Neutrophil (primary cell): ENCODE results near the gene MAT2A.
A peak's percentile ranks its signal among the peaks of the same experiment; 100 is the strongest.

Source experiments
- H3K27ac ChIP-seq: fragments of 200-600 bp; sonication (generic); 2 replicates; pipeline ENCODE4 v1.5.1; 2016; ENCODE audit warnings: mild to moderate bottlenecking, moderate library complexity
- H3K27me3 ChIP-seq: fragments of 200-600 bp; sonication (generic); 2 replicates; pipeline ENCODE4 v1.6.0; 2016; ENCODE audit warnings: mild to moderate bottlenecking
- H3K36me3 ChIP-seq: fragments of 200-600 bp; sonication (generic); 2 replicates; pipeline ENCODE4 v1.5.1; 2017
- H3K4me1 ChIP-seq, 2 experiments: fragments of 200-600 bp in 1 of 2; sonication (generic) in 1 of 2; 1 replicate in 1 of 2; 2 replicates in 1 of 2; pipeline versions ENCODE4 v1.5.1 to v1.6.1; 2013 to 2016; ENCODE audit warnings: low read depth in 1 of 2, low read length in 1 of 2, mild to moderate bottlenecking in 1 of 2, moderate library complexity in 1 of 2; ENCODE audit not compliant: control insufficient read depth in 1 of 2, insufficient read depth in 1 of 2
- H3K4me3 ChIP-seq, 2 experiments: fragments of 200-600 bp in 1 of 2; sonication (generic) in 1 of 2; 1 replicate in 1 of 2; 2 replicates in 1 of 2; pipeline ENCODE4 v1.5.1; 2013 to 2016; ENCODE audit warnings: low read depth in 1 of 2, low read length in 1 of 2, mild to moderate bottlenecking in 1 of 2, moderate library complexity in 1 of 2
- H3K9me3 ChIP-seq: fragments of 200-600 bp; sonication (generic); 2 replicates; pipeline ENCODE4 v1.5.1; 2016
- CTCF ChIP-seq: fragments of 200-600 bp; sonication (generic); IDR thresholded peaks from 2 replicates; pipeline ENCODE4 v1.5.1; 2016; ENCODE audit warnings: antibody characterized with exemption

The MAT2A gene

GRCh38 chr2:85538507-85539360, at the start of gene MAT2A:
TSS of gene MAT2A (plus strand) at chr2:85539168. CDS start at chr2:85539288, 120 bp downstream.
- H3K27ac ChIP-seq, result peak within 1 kb of the TSS; percentile 94
- peaks cover 24% of the 10 kb centered on the region for H3K36me3 ChIP-seq
- H3K9me3 ChIP-seq, result no peaks in the 10 kb centered on the region
- H3K4me1 ChIP-seq, result peaks cover 67 to 72% of the 10 kb centered on the region in 2 experiments
- H3K27me3 ChIP-seq, result no peaks in the 10 kb centered on the region
- peak; percentile 35 for TF ChIP-seq CTCF
- peak within 1 kb of the TSS; percentile 81 to 98 for H3K4me3 ChIP-seq

GRCh38 chr2:85490861-85491755, 47.9 kb upstream of the MAT2A start:
- TF ChIP-seq CTCF, result no peak
- H3K9me3 ChIP-seq, result no peaks in the 10 kb centered on the region
- peak overlapping the region; percentile 30 for H3K27ac ChIP-seq
- peaks cover 21% of the 10 kb centered on the region for H3K36me3 ChIP-seq
- H3K27me3 ChIP-seq, result no peaks in the 10 kb centered on the region
- H3K4me1 ChIP-seq, result peaks cover under 1 to 6% of the 10 kb centered on the region in 2 experiments
- no peak overlapping the region for H3K4me3 ChIP-seq

GRCh38 chr2:85496436-85496835, 42.5 kb upstream of the MAT2A start:
- no peaks in the 10 kb centered on the region for H3K9me3 ChIP-seq
- TF ChIP-seq CTCF, result no peak
- no peaks in the 10 kb centered on the region for H3K27me3 ChIP-seq

GRCh38 chr2:85497944-85498630, 40.9 kb upstream of the MAT2A start:
- H3K9me3 ChIP-seq, result no peaks in the 10 kb centered on the region
- H3K27me3 ChIP-seq, result no peaks in the 10 kb centered on the region
- peak overlapping the region; percentile 89 for H3K27ac ChIP-seq
- H3K36me3 ChIP-seq, result peaks cover 6% of the 10 kb centered on the region
- H3K4me3 ChIP-seq, result peak overlapping the region; percentile 58 to 63
- no peak for TF ChIP-seq CTCF
- H3K4me1 ChIP-seq, result peaks cover 61 to 65% of the 10 kb centered on the region in 2 experiments

More at GRCh38 chr2:85496436-85496835, 42.5 kb upstream of the MAT2A start:
- no peak overlapping the region for H3K27ac ChIP-seq
- peaks cover 46 to 48% of the 10 kb centered on the region in 2 experiments for H3K4me1 ChIP-seq
- peaks cover 9% of the 10 kb centered on the region for H3K36me3 ChIP-seq
- H3K4me3 ChIP-seq, result no peak overlapping the region

- Histone ChIP-seq H3K36me3 (no peaks in the 10 kb centered on the region), H3K27me3 (no peaks in the 10 kb centered on the region), H3K4me3 (peak overlapping the region; percentile 58 to 63), H3K9me3 (no peaks in the 10 kb centered on the region), H3K27ac (peak overlapping the region; percentile 89), H3K4me1 (peaks cover 61 to 67% of the 10 kb centered on the region in 2 experiments)
- peak; percentile 13 for TF ChIP-seq CTCF
Observed at GRCh38 chr2:85501248-85501647, 37.7 kb upstream of the MAT2A start.
